ENCODE measurements around the gene CASP6.

The CASP6 gene

DNA sequence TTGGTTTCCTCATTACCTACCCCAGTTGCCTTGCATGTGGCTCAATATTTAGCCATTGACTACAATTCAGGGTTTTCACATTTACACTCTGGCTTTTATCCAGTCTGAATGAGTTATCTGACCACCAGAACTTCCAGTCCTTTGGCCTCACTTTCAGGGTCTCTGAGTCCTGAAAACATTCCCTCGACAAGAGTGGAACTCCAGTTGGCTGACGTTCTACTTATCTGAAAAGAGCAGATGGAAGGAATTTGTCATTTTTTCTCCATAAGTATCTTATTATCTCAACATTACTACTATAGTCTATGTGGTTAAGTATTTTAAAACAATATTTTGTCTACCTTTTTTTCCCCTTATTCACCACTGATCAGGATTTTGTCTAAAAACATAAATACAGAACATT is 5.2 kb upstream of the CASP6 start:
- Histone ChIP-seq H2BK5ac (ENCODE audit: low read depth, low read length, poor library complexity, severe bottlenecking) (no peak overlapping the region), H2BK120ac (ENCODE audit: low read depth, low read length) (no peak overlapping the region), H3K4ac (ENCODE audit: low read depth in 1 of 2, low read length in 2 of 2) (no peak overlapping the region), H3K14ac (ENCODE audit: low read length in 2 of 2) (no peak overlapping the region), H2AFZ (ENCODE audit: low read depth, low read length) (no peak overlapping the region), H4K91ac (ENCODE audit: low read length) (no peak overlapping the region), H2BK15ac (ENCODE audit: low read depth, poor library complexity, severe bottlenecking) (no peak overlapping the region), H3K27ac (ENCODE audit: low read length, poor library complexity, severe bottlenecking) (no peak overlapping the region), H3K9me3 (ENCODE audit: control insufficient read depth, low read length) (no peaks in the 10 kb centered on the region), H2AK5ac (ENCODE audit: low read length, severe bottlenecking) (no peak overlapping the region), H3K4me2 (ENCODE audit: low read length, poor library complexity, severe bottlenecking) (no peak overlapping the region), H3K4me3 (ENCODE audit: insufficient read depth in 1 of 2, low read depth in 1 of 2, low read length in 2 of 2) (no peak overlapping the region), H3K27me3 (ENCODE audit: control insufficient read depth in 1 of 2, insufficient read depth in 1 of 2, low read length in 2 of 2) (no peaks in the 10 kb centered on the region), H2BK12ac (ENCODE audit: low read length in 2 of 2) (no peak overlapping the region), H3K9ac (ENCODE audit: low read length) (no peak overlapping the region), H3K79me1 (replicated peaks; ENCODE audit: low read length, poor library complexity, severe bottlenecking) (no peaks in the 10 kb centered on the region), H3K4me1 (ENCODE audit: control insufficient read depth, insufficient read depth, low read depth, low read length) (peaks cover 1% of the 10 kb centered on the region), H4K8ac (ENCODE audit: low read length) (no peak overlapping the region), H3K23ac (ENCODE audit: low read length in 2 of 2) (no peak overlapping the region), H3K36me3 (ENCODE audit: control insufficient read depth in 1 of 2, insufficient read depth in 2 of 2, low read depth in 1 of 2, low read length in 2 of 2) (peaks cover 0 to 27% of the 10 kb centered on the region in 2 experiments), H3K18ac (ENCODE audit: low read depth in 1 of 2, low read length in 2 of 2) (no peak overlapping the region)
- WGBS = no CpG with 5 or more reads among the region's 2 CpGs
- DNase-seq = no peak

DNA sequence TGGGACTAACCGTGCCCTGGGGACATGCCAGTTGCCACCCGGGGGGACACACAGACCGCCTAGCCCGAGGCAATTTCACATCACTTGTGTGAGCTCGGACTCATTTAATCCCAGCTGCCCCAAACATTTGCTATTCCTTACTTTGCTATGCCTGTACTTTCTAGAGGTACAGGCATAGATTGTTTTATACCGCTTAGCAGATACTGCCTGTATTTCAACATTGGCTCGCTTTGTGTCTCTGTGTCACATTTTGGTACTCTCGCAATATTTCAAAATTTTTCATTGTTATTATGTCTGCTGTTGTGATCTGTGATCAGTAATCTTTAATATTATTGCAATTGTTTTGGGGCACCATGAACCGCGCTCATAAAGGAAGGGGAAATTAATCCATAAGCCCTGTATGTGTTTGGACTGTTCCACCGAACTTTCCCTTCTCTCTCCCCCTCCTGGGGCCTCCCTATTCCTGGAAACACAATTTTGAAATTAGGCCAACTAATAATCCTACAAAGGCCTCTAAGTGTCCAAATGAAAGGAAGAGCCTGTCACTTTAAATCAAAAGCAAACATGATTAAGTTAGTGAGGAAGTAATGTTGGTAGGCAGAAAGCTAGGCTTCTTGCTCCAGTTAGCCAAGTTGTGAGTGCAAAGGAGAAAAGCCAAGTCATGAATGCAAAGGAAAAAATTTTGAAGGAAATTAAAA is 568 bp upstream of the CASP6 start:
- Histone ChIP-seq H3K27ac (ENCODE audit: low read length, poor library complexity, severe bottlenecking) (peak overlapping the region; percentile 64), H3K9me3 (ENCODE audit: control insufficient read depth, low read length) (no peaks in the 10 kb centered on the region), H2BK12ac (ENCODE audit: low read length in 2 of 2) (peak overlapping the region in 1 of 2 experiments; percentile 49), H3K23ac (ENCODE audit: low read length in 2 of 2) (peak overlapping the region in 1 of 2 experiments; percentile 42), H2BK5ac (ENCODE audit: low read depth, low read length, poor library complexity, severe bottlenecking) (no peak overlapping the region), H4K91ac (ENCODE audit: low read length) (peak overlapping the region; percentile 52), H2BK15ac (ENCODE audit: low read depth, poor library complexity, severe bottlenecking) (no peak overlapping the region), H3K9ac (ENCODE audit: low read length) (peak overlapping the region; percentile 92), H3K27me3 (ENCODE audit: control insufficient read depth in 1 of 2, insufficient read depth in 1 of 2, low read length in 2 of 2) (no peaks in the 10 kb centered on the region), H4K8ac (ENCODE audit: low read length) (no peak overlapping the region), H3K4me1 (ENCODE audit: control insufficient read depth, insufficient read depth, low read depth, low read length) (peaks cover 9% of the 10 kb centered on the region), H3K36me3 (ENCODE audit: control insufficient read depth in 1 of 2, insufficient read depth in 2 of 2, low read depth in 1 of 2, low read length in 2 of 2) (peaks cover 0 to 6% of the 10 kb centered on the region in 2 experiments), H3K4ac (ENCODE audit: low read depth in 1 of 2, low read length in 2 of 2) (no peak overlapping the region), H3K79me1 (replicated peaks; ENCODE audit: low read length, poor library complexity, severe bottlenecking) (peaks cover 12% of the 10 kb centered on the region), H3K4me3 (ENCODE audit: insufficient read depth in 1 of 2, low read depth in 1 of 2, low read length in 2 of 2) (peak overlapping the region; percentile 88 to 92), H2AFZ (ENCODE audit: low read depth, low read length) (peak overlapping the region; percentile 100), H2AK5ac (ENCODE audit: low read length, severe bottlenecking) (no peak overlapping the region), H3K18ac (ENCODE audit: low read depth in 1 of 2, low read length in 2 of 2) (peak overlapping the region; percentile 82 to 95), H2BK120ac (ENCODE audit: low read depth, low read length) (no peak overlapping the region), H3K4me2 (ENCODE audit: low read length, poor library complexity, severe bottlenecking) (peak overlapping the region; percentile 76), H3K14ac (ENCODE audit: low read length in 2 of 2) (no peak overlapping the region)
- DNase-seq = peak; percentile 28
- WGBS = 37% methylated on average over 10 of the region's 11 CpGs

GRCh38 chr4:109701566-109702410 is 1.5 kb downstream of the CASP6 start:
- Histone ChIP-seq H2AFZ (ENCODE audit: low read depth, low read length) (peak overlapping the region; percentile 32), H3K27me3 (ENCODE audit: control insufficient read depth in 1 of 2, insufficient read depth in 1 of 2, low read length in 2 of 2) (no peaks in the 10 kb centered on the region), H3K9ac (ENCODE audit: low read length) (peak overlapping the region; percentile 92), H3K18ac (ENCODE audit: low read depth in 1 of 2, low read length in 2 of 2) (no peak overlapping the region), H3K23ac (ENCODE audit: low read length in 2 of 2) (no peak overlapping the region), H3K4me2 (ENCODE audit: low read length, poor library complexity, severe bottlenecking) (peak overlapping the region; percentile 76), H3K4me1 (ENCODE audit: control insufficient read depth, insufficient read depth, low read depth, low read length) (peaks cover 9% of the 10 kb centered on the region), H3K4me3 (ENCODE audit: insufficient read depth in 1 of 2, low read depth in 1 of 2, low read length in 2 of 2) (peak overlapping the region; percentile 88 to 92), H3K79me1 (replicated peaks; ENCODE audit: low read length, poor library complexity, severe bottlenecking) (peaks cover 22% of the 10 kb centered on the region), H2BK120ac (ENCODE audit: low read depth, low read length) (no peak overlapping the region), H4K8ac (ENCODE audit: low read length) (no peak overlapping the region), H3K4ac (ENCODE audit: low read depth in 1 of 2, low read length in 2 of 2) (no peak overlapping the region), H3K36me3 (ENCODE audit: control insufficient read depth in 1 of 2, insufficient read depth in 2 of 2, low read depth in 1 of 2, low read length in 2 of 2) (peaks cover 5 to 9% of the 10 kb centered on the region in 2 experiments), H3K9me3 (ENCODE audit: control insufficient read depth, low read length) (no peaks in the 10 kb centered on the region), H3K27ac (ENCODE audit: low read length, poor library complexity, severe bottlenecking) (peak overlapping the region; percentile 79), H2BK5ac (ENCODE audit: low read depth, low read length, poor library complexity, severe bottlenecking) (no peak overlapping the region), H2BK15ac (ENCODE audit: low read depth, poor library complexity, severe bottlenecking) (no peak overlapping the region), H2BK12ac (ENCODE audit: low read length in 2 of 2) (no peak overlapping the region), H3K14ac (ENCODE audit: low read length in 2 of 2) (no peak overlapping the region), H2AK5ac (ENCODE audit: low read length, severe bottlenecking) (no peak overlapping the region), H4K91ac (ENCODE audit: low read length) (no peak overlapping the region)
- peak; percentile 1 for DNase-seq
- WGBS = 55% methylated on average over 19 of the region's 21 CpGs

DNA sequence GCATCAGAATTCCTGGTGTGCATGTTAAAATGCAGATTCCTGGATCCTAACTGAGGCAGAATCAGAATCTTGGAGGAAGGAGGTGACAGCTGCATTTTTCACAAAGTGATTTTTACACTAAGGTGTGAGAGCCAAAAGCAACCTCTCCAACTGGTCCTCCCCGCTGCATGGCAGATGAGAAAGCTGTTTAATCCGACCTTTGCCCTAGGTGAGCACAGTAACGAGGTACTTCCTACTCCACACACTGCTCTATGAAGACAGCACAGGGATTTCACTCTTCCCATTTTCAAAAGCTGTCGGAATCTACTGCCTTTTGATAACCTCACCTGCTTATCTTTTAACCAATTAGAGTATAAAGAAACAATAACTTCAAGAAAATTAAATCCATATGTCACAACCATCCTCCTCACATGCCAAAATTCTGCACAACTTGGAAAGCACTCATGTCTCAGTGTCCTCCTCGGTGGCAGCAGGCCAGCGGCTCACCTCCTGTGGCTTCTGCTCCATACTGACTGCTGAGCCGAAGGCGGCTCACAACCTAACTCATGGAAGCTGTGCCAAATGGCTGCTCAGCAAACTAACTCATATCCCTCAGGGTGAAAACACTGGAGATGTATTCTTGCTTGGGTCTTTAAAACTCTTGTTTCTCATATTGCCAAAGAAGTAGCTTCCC is 3.6 kb downstream of the CASP6 start:
- no peak overlapping the region for H2BK12ac ChIP-seq (ENCODE audit: low read length in 2 of 2)
- H3K9ac ChIP-seq (ENCODE audit: low read length) = no peak overlapping the region
- H2AFZ ChIP-seq (ENCODE audit: low read depth, low read length) = no peak overlapping the region
- no peak overlapping the region for H4K91ac ChIP-seq (ENCODE audit: low read length)
- no peaks in the 10 kb centered on the region for H3K27me3 ChIP-seq (ENCODE audit: control insufficient read depth in 1 of 2, insufficient read depth in 1 of 2, low read length in 2 of 2)
- no peak overlapping the region for H2BK120ac ChIP-seq (ENCODE audit: low read depth, low read length)
- no peak overlapping the region for H4K8ac ChIP-seq (ENCODE audit: low read length)
- H2AK5ac ChIP-seq (ENCODE audit: low read length, severe bottlenecking) = no peak overlapping the region
- H3K23ac ChIP-seq (ENCODE audit: low read length in 2 of 2) = no peak overlapping the region
- peak overlapping the region in 1 of 2 experiments; percentile 25 for H3K4ac ChIP-seq (ENCODE audit: low read depth in 1 of 2, low read length in 2 of 2)
- 94% methylated on average over 8 of the region's 8 CpGs for WGBS
- H3K27ac ChIP-seq (ENCODE audit: low read length, poor library complexity, severe bottlenecking) = no peak overlapping the region
- H3K18ac ChIP-seq (ENCODE audit: low read depth in 1 of 2, low read length in 2 of 2) = no peak overlapping the region
- no peak for DNase-seq
- H3K4me3 ChIP-seq (ENCODE audit: insufficient read depth in 1 of 2, low read depth in 1 of 2, low read length in 2 of 2) = no peak overlapping the region
- peaks cover 9% of the 10 kb centered on the region for H3K4me1 ChIP-seq (ENCODE audit: control insufficient read depth, insufficient read depth, low read depth, low read length)
- H2BK5ac ChIP-seq (ENCODE audit: low read depth, low read length, poor library complexity, severe bottlenecking) = no peak overlapping the region
- peaks cover 9 to 17% of the 10 kb centered on the region in 2 experiments for H3K36me3 ChIP-seq (ENCODE audit: control insufficient read depth in 1 of 2, insufficient read depth in 2 of 2, low read depth in 1 of 2, low read length in 2 of 2)
- H3K9me3 ChIP-seq (ENCODE audit: control insufficient read depth, low read length) = no peaks in the 10 kb centered on the region
- H3K4me2 ChIP-seq (ENCODE audit: low read length, poor library complexity, severe bottlenecking) = no peak overlapping the region
- no peak overlapping the region for H3K14ac ChIP-seq (ENCODE audit: low read length in 2 of 2)
- H3K79me1 ChIP-seq (replicated peaks; ENCODE audit: low read length, poor library complexity, severe bottlenecking) = peaks cover 28% of the 10 kb centered on the region
- H2BK15ac ChIP-seq (ENCODE audit: low read depth, poor library complexity, severe bottlenecking) = no peak overlapping the region

Measured in mesenchymal stem cell (in vitro differentiated cells and primary cell).